ENCODE data around the gene CNOT9.

The CNOT9 gene

GRCh38 chr2:218583983-218584850 lies 15.6 kb downstream of the CNOT9 start:
- H3K9ac ChIP-seq (ENCODE audit: insufficient read length): no peak overlapping the region
- H3K36me3 ChIP-seq (ENCODE audit: insufficient read depth, low read length): peaks cover 84% of the 10 kb centered on the region
- H3K9me3 ChIP-seq (ENCODE audit: low read depth, low read length): no peaks in the 10 kb centered on the region
- TF ChIP-seq POLR2AphosphoS5 (IDR thresholded peaks at IDR 0.05; ENCODE audit: borderline replicate concordance, low read depth, low read length) (no peak), FOXP2 (optimal IDR thresholded peaks at IDR 0.05; ENCODE audit: control extremely low read depth, extremely low read length, insufficient read depth) (no peak), EZH2 (IDR thresholded peaks at IDR 0.05) (no peak)
- H3K4me3 ChIP-seq: no peak overlapping the region
- DNase-seq (ENCODE audit: low read depth, low spot score): no peak
- H3K27ac ChIP-seq: no peak overlapping the region

GRCh38 chr2:218585541-218585940 lies 16.9 kb downstream of the CNOT9 start:
- no peak overlapping the region for H3K27ac ChIP-seq
- peaks cover 92% of the 10 kb centered on the region for H3K36me3 ChIP-seq (ENCODE audit: insufficient read depth, low read length)
- no peak overlapping the region for H3K4me3 ChIP-seq
- no peaks in the 10 kb centered on the region for H3K9me3 ChIP-seq (ENCODE audit: low read depth, low read length)
- TF ChIP-seq FOXP2 (optimal IDR thresholded peaks at IDR 0.05; ENCODE audit: control extremely low read depth, extremely low read length, insufficient read depth) (no peak), EZH2 (IDR thresholded peaks at IDR 0.05) (no peak), POLR2AphosphoS5 (IDR thresholded peaks at IDR 0.05; ENCODE audit: borderline replicate concordance, low read depth, low read length) (no peak)
- DNase-seq (ENCODE audit: low read depth, low spot score): no peak
- H3K9ac ChIP-seq (ENCODE audit: insufficient read length): no peak overlapping the region

DNA sequence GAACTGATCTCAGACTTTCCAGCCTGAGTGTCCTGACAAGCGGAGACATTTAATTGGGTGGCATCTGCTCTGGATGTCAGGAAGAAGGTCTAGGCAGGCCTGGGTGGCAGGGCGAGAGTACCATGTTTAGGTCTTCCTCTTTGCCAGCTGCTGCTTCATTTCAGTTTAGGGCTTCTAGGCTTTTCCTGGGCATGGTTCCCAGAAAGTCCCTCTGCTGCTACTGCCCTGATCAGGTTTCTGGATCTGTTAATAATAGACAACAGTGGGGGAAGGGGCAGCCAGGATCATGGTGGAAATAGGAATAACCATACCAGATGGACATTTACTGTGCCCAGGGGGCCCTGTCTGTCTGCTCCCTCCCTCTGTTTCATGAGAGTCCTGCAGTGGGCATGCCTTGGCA lies 36.8 kb downstream of the CNOT9 start:
- Histone ChIP-seq H3K36me3 (ENCODE audit: insufficient read depth, low read length) (no peaks in the 10 kb centered on the region), H3K4me3 (no peak overlapping the region), H3K9me3 (ENCODE audit: low read depth, low read length) (no peaks in the 10 kb centered on the region), H3K27ac (no peak overlapping the region), H3K9ac (ENCODE audit: insufficient read length) (no peak overlapping the region)
- DNase-seq (ENCODE audit: low read depth, low spot score): no peak
- TF ChIP-seq POLR2AphosphoS5 (IDR thresholded peaks at IDR 0.05; ENCODE audit: borderline replicate concordance, low read depth, low read length) (no peak), FOXP2 (optimal IDR thresholded peaks at IDR 0.05; ENCODE audit: control extremely low read depth, extremely low read length, insufficient read depth) (no peak), EZH2 (IDR thresholded peaks at IDR 0.05) (no peak)

GRCh38 chr2:218607436-218608115 lies 38.9 kb downstream of the CNOT9 start, which contains the start of gene PLCD4:
Gene PLCD4 (plus strand): TSS chr2:218607899. CDS start chr2:218615740, 7,841 bp downstream.
- H3K4me3 ChIP-seq: no peak within 1 kb of the TSS
- no peaks in the 10 kb centered on the region for H3K9me3 ChIP-seq (ENCODE audit: low read depth, low read length)
- H3K9ac ChIP-seq (ENCODE audit: insufficient read length): no peak within 1 kb of the TSS
- TF ChIP-seq FOXP2 (optimal IDR thresholded peaks at IDR 0.05; ENCODE audit: control extremely low read depth, extremely low read length, insufficient read depth) (no peak), POLR2AphosphoS5 (IDR thresholded peaks at IDR 0.05; ENCODE audit: borderline replicate concordance, low read depth, low read length) (no peak), EZH2 (IDR thresholded peaks at IDR 0.05) (no peak)
- no peak for DNase-seq (ENCODE audit: low read depth, low spot score)
- no peak within 1 kb of the TSS for H3K27ac ChIP-seq
- H3K36me3 ChIP-seq (ENCODE audit: insufficient read depth, low read length): no peaks in the 10 kb centered on the region

GRCh38 chr2:218615868-218616315 lies 47.3 kb downstream of the CNOT9 start:
- Histone ChIP-seq H3K36me3 (ENCODE audit: insufficient read depth, low read length) (no peaks in the 10 kb centered on the region), H3K27ac (no peak overlapping the region), H3K9me3 (ENCODE audit: low read depth, low read length) (no peaks in the 10 kb centered on the region), H3K9ac (ENCODE audit: insufficient read length) (no peak overlapping the region), H3K4me3 (no peak overlapping the region)
- DNase-seq (ENCODE audit: low read depth, low spot score): no peak
- no peak for TF ChIP-seq FOXP2 (optimal IDR thresholded peaks at IDR 0.05; ENCODE audit: control extremely low read depth, extremely low read length, insufficient read depth)
- no peak for TF ChIP-seq POLR2AphosphoS5 (IDR thresholded peaks at IDR 0.05; ENCODE audit: borderline replicate concordance, low read depth, low read length)
- TF ChIP-seq EZH2 (IDR thresholded peaks at IDR 0.05): no peak

- Histone ChIP-seq H3K9me3 (ENCODE audit: low read depth, low read length) (no peaks in the 10 kb centered on the region), H3K27ac (no peak overlapping the region), H3K4me3 (no peak overlapping the region), H3K36me3 (ENCODE audit: insufficient read depth, low read length) (no peaks in the 10 kb centered on the region), H3K9ac (ENCODE audit: insufficient read length) (no peak overlapping the region)
- TF ChIP-seq EZH2 (IDR thresholded peaks at IDR 0.05) (no peak), FOXP2 (optimal IDR thresholded peaks at IDR 0.05; ENCODE audit: control extremely low read depth, extremely low read length, insufficient read depth) (no peak), POLR2AphosphoS5 (IDR thresholded peaks at IDR 0.05; ENCODE audit: borderline replicate concordance, low read depth, low read length) (no peak)
- no peak for DNase-seq (ENCODE audit: low read depth, low spot score)
These were observed 49.6 kb downstream of the CNOT9 start for GRCh38 chr2:218618102-218618860.

GRCh38 chr2:218621007-218621406 lies 52.4 kb downstream of the CNOT9 start:
- TF ChIP-seq EZH2 (IDR thresholded peaks at IDR 0.05): no peak
- TF ChIP-seq FOXP2 (optimal IDR thresholded peaks at IDR 0.05; ENCODE audit: control extremely low read depth, extremely low read length, insufficient read depth): no peak
- no peak for TF ChIP-seq POLR2AphosphoS5 (IDR thresholded peaks at IDR 0.05; ENCODE audit: borderline replicate concordance, low read depth, low read length)
- Histone ChIP-seq H3K9me3 (ENCODE audit: low read depth, low read length) (no peaks in the 10 kb centered on the region), H3K9ac (ENCODE audit: insufficient read length) (no peak overlapping the region), H3K27ac (no peak overlapping the region), H3K4me3 (no peak overlapping the region), H3K36me3 (ENCODE audit: insufficient read depth, low read length) (no peaks in the 10 kb centered on the region)
- no peak for DNase-seq (ENCODE audit: low read depth, low spot score)
